MCF 10A (cell line): ENCODE results near the gene OPCML. TPM values are rescaled to one million over a fixed set of nuclear protein-coding genes. Genes with fewer than 3 reads are reported as not detected.

Source experiments
- BruUV-seq: library from RNA; stranded (reverse); fragments of 400-500 nt; replicated peaks from 2 replicates; lab custom pipeline; 2021; lab: Mats Ljungman, UMichigan
- CTCF ChIA-PET: fragments of 300-600 bp; sonication (Branson Sonifier 250); formaldehyde crosslinking; extraction: SDS; loops from one replicate; lab custom pipeline; 2021; ENCODE audit warnings: antibody characterized with exemption, inconsistent platforms; lab: Yijun Ruan, JAX
- POLR2A ChIA-PET: fragments of 300-600, 350-650 bp; sonication (Branson Sonifier 250); formaldehyde crosslinking; extraction: SDS; loops from one replicate; lab custom pipeline; 2020; ENCODE audit warnings: antibody characterized with exemption, inconsistent platforms; lab: Yijun Ruan, JAX
- DNase-seq: peaks from one replicate; pipeline ENCODE4 v3.0.0-alpha.2; 2018; ENCODE audit not compliant: unreplicated experiment
- H3K27ac Mint-ChIP-seq: one replicate; pipeline ENCODE4 v1.8.0; 2022; ENCODE audit warnings: mild to moderate bottlenecking, low read depth, mixed read lengths; ENCODE audit not compliant: unreplicated experiment
- H3K27me3 Mint-ChIP-seq: one replicate; pipeline ENCODE4 v1.8.0; 2022; ENCODE audit warnings: mixed read lengths; ENCODE audit not compliant: insufficient read depth, unreplicated experiment
- H3K36me3 Mint-ChIP-seq: one replicate; pipeline ENCODE4 v1.8.0; 2022; ENCODE audit warnings: mild to moderate bottlenecking, moderate library complexity, mixed read lengths; ENCODE audit not compliant: insufficient read depth, unreplicated experiment
- H3K4me1 Mint-ChIP-seq: one replicate; pipeline ENCODE4 v1.8.0; 2022; ENCODE audit warnings: mixed read lengths; ENCODE audit not compliant: insufficient read depth, unreplicated experiment
- H3K4me3 Mint-ChIP-seq: one replicate; pipeline ENCODE4 v1.8.0; 2022; ENCODE audit warnings: mild to moderate bottlenecking, moderate library complexity, mixed read lengths; ENCODE audit not compliant: unreplicated experiment
- H3K9me3 Mint-ChIP-seq: one replicate; pipeline ENCODE4 v1.8.0; 2022; ENCODE audit warnings: mixed read lengths; ENCODE audit not compliant: unreplicated experiment
- intact Hi-C: fragments of 100-400 bp; cut with micrococcal nuclease; formaldehyde crosslinking; loops from 2 replicates; pipeline ENCODE4 v1.14.1; 2022
- total RNA-seq: library from RNA; stranded (reverse); gene quantifications from 2 replicates; pipeline ENCODE4 v1.2.3, GENCODE V29; 2022
- TF ChIP-seq, protein P1 (sequence below): fragments of 200-600 bp; IDR thresholded peaks from one replicate; pipeline ENCODE4 v1.8.0; 2022; ENCODE audit warnings: antibody characterized with exemption, mild to moderate bottlenecking; ENCODE audit not compliant: unreplicated experiment

The OPCML gene
- total RNA-seq, 1 experiment from 2014 or later: not detected

DNA sequence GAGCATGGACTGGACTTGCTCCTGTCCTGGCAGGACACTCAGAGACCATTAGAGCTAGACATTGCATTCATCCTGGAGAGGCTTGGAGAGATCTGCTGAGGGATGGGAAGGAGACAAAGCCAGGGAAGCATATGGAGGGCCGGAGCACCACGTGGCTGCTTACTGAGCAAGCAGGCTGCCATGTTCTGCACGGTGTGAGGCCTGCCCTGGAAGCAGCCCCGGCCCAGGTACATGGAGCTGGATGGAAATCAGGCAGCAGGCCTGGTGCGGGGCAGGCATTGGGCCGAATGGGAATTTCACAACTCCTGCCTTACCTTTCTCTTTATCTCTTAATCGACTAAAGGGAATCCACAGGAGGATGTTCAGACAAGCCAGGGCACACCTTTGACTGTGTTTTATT is 371.5 kb downstream of the OPCML start:
- H3K4me3 Mint-ChIP-seq: no peak overlapping the region
- no TSS peak for BruUV-seq
- H3K9me3 Mint-ChIP-seq: peaks cover 8% of the 10 kb centered on the region
- TF ChIP-seq, protein P1, sequence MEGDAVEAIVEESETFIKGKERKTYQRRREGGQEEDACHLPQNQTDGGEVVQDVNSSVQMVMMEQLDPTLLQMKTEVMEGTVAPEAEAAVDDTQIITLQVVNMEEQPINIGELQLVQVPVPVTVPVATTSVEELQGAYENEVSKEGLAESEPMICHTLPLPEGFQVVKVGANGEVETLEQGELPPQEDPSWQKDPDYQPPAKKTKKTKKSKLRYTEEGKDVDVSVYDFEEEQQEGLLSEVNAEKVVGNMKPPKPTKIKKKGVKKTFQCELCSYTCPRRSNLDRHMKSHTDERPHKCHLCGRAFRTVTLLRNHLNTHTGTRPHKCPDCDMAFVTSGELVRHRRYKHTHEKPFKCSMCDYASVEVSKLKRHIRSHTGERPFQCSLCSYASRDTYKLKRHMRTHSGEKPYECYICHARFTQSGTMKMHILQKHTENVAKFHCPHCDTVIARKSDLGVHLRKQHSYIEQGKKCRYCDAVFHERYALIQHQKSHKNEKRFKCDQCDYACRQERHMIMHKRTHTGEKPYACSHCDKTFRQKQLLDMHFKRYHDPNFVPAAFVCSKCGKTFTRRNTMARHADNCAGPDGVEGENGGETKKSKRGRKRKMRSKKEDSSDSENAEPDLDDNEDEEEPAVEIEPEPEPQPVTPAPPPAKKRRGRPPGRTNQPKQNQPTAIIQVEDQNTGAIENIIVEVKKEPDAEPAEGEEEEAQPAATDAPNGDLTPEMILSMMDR: no peak
- DNase-seq: no peak
- no peaks in the 10 kb centered on the region for H3K36me3 Mint-ChIP-seq
- intact Hi-C loops: no loop called here
- H3K27me3 Mint-ChIP-seq: peaks cover 19% of the 10 kb centered on the region
- POLR2A ChIA-PET: interaction anchor here (0.8 kb wide), 1 partner anchor 204 kb away, joined by 3 read pairs; no protein-coding TSS in a partner anchor
- H3K27ac Mint-ChIP-seq: no peak overlapping the region
- CTCF ChIA-PET: interaction anchor here (0.6 to 1.1 kb wide), 2 partner anchors 623 to 674 kb away, joined by 3 to 4 read pairs; no protein-coding TSS in a partner anchor
- H3K4me1 Mint-ChIP-seq: no peaks in the 10 kb centered on the region

DNA sequence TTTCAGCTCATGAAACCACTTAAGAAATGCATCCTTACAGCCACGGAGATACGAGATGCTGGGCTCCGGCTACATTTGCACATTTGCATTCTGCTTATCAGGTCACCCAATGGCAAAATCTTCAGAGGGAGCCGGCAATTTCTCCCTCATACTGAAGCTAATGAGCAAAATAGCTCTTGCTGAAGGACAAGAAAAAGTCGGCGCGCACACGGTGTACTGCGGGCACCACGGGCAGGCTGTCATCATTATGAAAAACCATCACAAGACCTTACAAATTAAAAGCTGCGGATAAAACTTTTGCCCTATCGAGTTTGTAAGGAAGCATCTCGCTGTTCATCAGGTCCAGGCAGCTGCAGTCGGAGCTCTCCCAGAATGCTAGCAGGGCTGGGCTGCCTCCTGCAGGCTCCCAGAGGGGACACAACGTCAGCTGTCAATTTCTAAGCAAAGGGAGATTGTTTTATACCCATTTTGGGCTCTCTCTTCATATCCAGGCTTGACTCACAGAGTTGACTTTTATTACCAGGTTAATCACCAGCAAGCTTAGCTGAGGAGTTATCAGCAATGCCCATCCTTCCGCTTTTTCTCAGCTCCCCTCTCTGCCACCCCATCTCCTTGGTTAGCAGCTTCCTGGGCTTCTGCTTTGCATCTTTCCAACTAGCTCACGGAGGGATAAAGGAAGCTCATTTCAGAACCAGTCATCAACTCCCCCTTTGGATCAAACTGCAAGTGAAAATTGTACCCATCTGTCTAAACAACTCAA is 375.1 kb downstream of the OPCML start:
- BruUV-seq: no TSS peak
- intact Hi-C loops: no loop called here
- DNase-seq: no peak
- Mint-ChIP-seq H3K36me3 (no peaks in the 10 kb centered on the region), H3K4me3 (no peak overlapping the region), H3K27me3 (peaks cover 28% of the 10 kb centered on the region), H3K27ac (no peak overlapping the region), H3K4me1 (no peaks in the 10 kb centered on the region), H3K9me3 (peaks cover 13% of the 10 kb centered on the region)
- CTCF ChIA-PET: interaction anchor here (0.7 to 2.0 kb wide), 4 partner anchors 9 to 1035 kb away, joined by 3 to 19 read pairs (median 3); no protein-coding TSS in a partner anchor
- POLR2A ChIA-PET: no interaction called here
- TF ChIP-seq, protein P1: no peak

DNA sequence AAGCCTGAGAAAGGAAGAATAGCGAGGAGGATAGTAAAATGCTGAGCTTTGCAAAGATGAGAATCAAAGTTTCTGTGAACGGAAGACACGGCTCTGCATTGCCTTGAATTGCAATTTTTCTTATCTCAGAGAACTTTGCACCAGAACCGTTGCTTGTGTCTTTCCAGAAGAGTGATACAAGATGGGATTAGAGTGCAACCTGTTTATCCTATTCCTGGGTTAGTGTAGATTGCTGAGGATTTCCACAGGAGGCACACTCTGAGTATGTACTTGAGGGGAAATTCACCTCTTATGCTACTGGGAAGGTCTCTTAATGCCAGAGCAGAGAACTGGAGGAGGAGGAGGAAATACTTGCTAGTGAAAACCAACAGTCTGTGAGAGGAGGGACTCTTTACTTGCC is 377.5 kb downstream of the OPCML start:
- Mint-ChIP-seq H3K4me3 (no peak overlapping the region), H3K4me1 (no peaks in the 10 kb centered on the region), H3K9me3 (peaks cover 13% of the 10 kb centered on the region), H3K27me3 (peaks cover 28% of the 10 kb centered on the region), H3K36me3 (no peaks in the 10 kb centered on the region), H3K27ac (no peak overlapping the region)
- no TSS peak for BruUV-seq
- TF ChIP-seq, protein P1: no peak
- ChIA-PET CTCF (interaction anchor here (1.1 kb wide), 1 partner anchor 9 kb away, joined by 5 read pairs; no protein-coding TSS in a partner anchor), POLR2A (interaction anchor here (0.7 kb wide), 1 partner anchor 592 kb away, joined by 3 read pairs; no protein-coding TSS in a partner anchor)
- DNase-seq: no peak
- intact Hi-C loops: no loop called here

DNA sequence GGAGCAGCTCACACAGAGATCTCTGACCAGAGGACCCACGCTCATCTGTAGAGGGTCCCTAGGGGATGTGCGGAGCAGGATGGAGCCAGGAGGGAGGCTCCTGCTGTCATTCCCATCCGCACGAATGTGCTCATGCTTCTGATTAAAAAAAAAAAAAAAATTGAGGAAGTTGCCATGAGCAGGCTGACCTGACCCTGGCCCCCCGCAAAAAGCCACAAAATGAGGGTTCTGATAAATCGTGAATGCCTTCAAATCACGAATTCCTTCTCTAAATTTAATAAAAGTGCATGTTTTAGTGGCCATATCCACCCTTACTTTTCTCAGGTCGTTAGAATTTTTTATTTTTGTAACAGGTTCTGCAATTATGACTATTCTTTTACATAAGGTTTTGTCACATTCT is 378.2 kb downstream of the OPCML start:
- H3K27me3 Mint-ChIP-seq: peaks cover 28% of the 10 kb centered on the region
- no peak overlapping the region for H3K4me3 Mint-ChIP-seq
- DNase-seq: no peak
- CTCF ChIA-PET: interaction anchor here (1.2 kb wide), 1 partner anchor 19 kb away, joined by 3 read pairs; no protein-coding TSS in a partner anchor
- intact Hi-C loops: no loop called here
- no peaks in the 10 kb centered on the region for H3K36me3 Mint-ChIP-seq
- H3K9me3 Mint-ChIP-seq: peaks cover 13% of the 10 kb centered on the region
- BruUV-seq: no TSS peak
- H3K27ac Mint-ChIP-seq: no peak overlapping the region
- TF ChIP-seq, protein P1: no peak
- no peaks in the 10 kb centered on the region for H3K4me1 Mint-ChIP-seq
- POLR2A ChIA-PET: interaction anchor here (0.7 kb wide), 1 partner anchor 593 kb away, joined by 3 read pairs; no protein-coding TSS in a partner anchor
